GM18520 (cell line): ENCODE results near the gene TMEM108.
A peak's percentile ranks its signal among the peaks of the same experiment; 100 is the strongest.

Experiments used
- ATAC-seq: cut with Tn5 transposase; IDR thresholded peaks from one replicate; pipeline ENCODE4 v1.9.1; 2021; ENCODE audit not compliant: unreplicated experiment

Gene TMEM108

GRCh38 chr3:133113927-133114597 is 75.9 kb downstream of the TMEM108 start:
- no peak for ATAC-seq

GRCh38 chr3:133115176-133115575 is 77.0 kb downstream of the TMEM108 start:
- no peak for ATAC-seq

- no peak for ATAC-seq
These were observed 79.2 kb downstream of the TMEM108 start for GRCh38 chr3:133117342-133117741.

GRCh38 chr3:133119176-133119575 is 81.0 kb downstream of the TMEM108 start:
- ATAC-seq: no peak

GRCh38 chr3:133121450-133121849 is 83.3 kb downstream of the TMEM108 start:
- no peak for ATAC-seq

- no peak for ATAC-seq
These were observed 85.4 kb downstream of the TMEM108 start for GRCh38 chr3:133123636-133124035.

GRCh38 chr3:133124511-133124910 is 86.3 kb downstream of the TMEM108 start:
- ATAC-seq: no peak

- no peak for ATAC-seq
These were observed 87.0 kb downstream of the TMEM108 start for GRCh38 chr3:133125171-133125570.

- ATAC-seq: no peak
These were observed 87.6 kb downstream of the TMEM108 start for GRCh38 chr3:133125802-133126201.

- no peak for ATAC-seq
These were observed 89.2 kb downstream of the TMEM108 start for GRCh38 chr3:133127381-133127780.

GRCh38 chr3:133130168-133130567 is 92.0 kb downstream of the TMEM108 start:
- no peak for ATAC-seq

GRCh38 chr3:133135306-133135705 is 97.1 kb downstream of the TMEM108 start:
- ATAC-seq: no peak

GRCh38 chr3:133136114-133137041 is 98.2 kb downstream of the TMEM108 start:
- ATAC-seq: peak; percentile 61

- no peak for ATAC-seq
These were observed 99.1 kb downstream of the TMEM108 start for GRCh38 chr3:133137042-133137996.

- peak; percentile 71 for ATAC-seq
These were observed 99.8 kb downstream of the TMEM108 start for GRCh38 chr3:133138017-133138416.

GRCh38 chr3:133152056-133152455 is 113.9 kb downstream of the TMEM108 start:
- no peak for ATAC-seq

GRCh38 chr3:133152681-133153220 is 114.6 kb downstream of the TMEM108 start:
- no peak for ATAC-seq

- ATAC-seq: no peak
These were observed 115.2 kb downstream of the TMEM108 start for GRCh38 chr3:133153382-133153781.

GRCh38 chr3:133157716-133158115 is 119.5 kb downstream of the TMEM108 start:
- ATAC-seq: no peak

GRCh38 chr3:133158686-133159085 is 120.5 kb downstream of the TMEM108 start:
- no peak for ATAC-seq
